ENCODE measurements around the gene ZNF521.

The ZNF521 gene

GRCh38 chr18:25164211-25164847 is 187.6 kb downstream of the ZNF521 start:
- no peak for FAIRE-seq

GRCh38 chr18:25153426-25153825 is 198.5 kb downstream of the ZNF521 start:
- FAIRE-seq, result no peak

GRCh38 chr18:25147877-25148488 is 204.0 kb downstream of the ZNF521 start:
- no peak for FAIRE-seq

GRCh38 chr18:25146512-25146910 is 205.5 kb downstream of the ZNF521 start:
- no peak for FAIRE-seq

GRCh38 chr18:25145731-25146511 is 206.0 kb downstream of the ZNF521 start:
- no peak for FAIRE-seq

GRCh38 chr18:25144820-25145219 is 207.1 kb downstream of the ZNF521 start:
- no peak for FAIRE-seq

- no peak for FAIRE-seq
Observed at GRCh38 chr18:25141886-25142285, 210.1 kb downstream of the ZNF521 start.

GRCh38 chr18:25141399-25141798 is 210.6 kb downstream of the ZNF521 start:
- FAIRE-seq, result no peak

GRCh38 chr18:25140962-25141308 is 211.0 kb downstream of the ZNF521 start:
- no peak for FAIRE-seq

- no peak for FAIRE-seq
Observed at GRCh38 chr18:25140124-25140961, 211.6 kb downstream of the ZNF521 start.

- no peak for FAIRE-seq
Observed at GRCh38 chr18:25137197-25137472, 214.8 kb downstream of the ZNF521 start.

GRCh38 chr18:25136416-25137196 is 215.4 kb downstream of the ZNF521 start:
- FAIRE-seq, result no peak

- FAIRE-seq, result no peak
Observed at GRCh38 chr18:25134861-25135260, 217.1 kb downstream of the ZNF521 start.

- FAIRE-seq, result no peak
Observed at GRCh38 chr18:25133879-25134278, 218.1 kb downstream of the ZNF521 start.

GRCh38 chr18:25132786-25133496 is 219.0 kb downstream of the ZNF521 start:
- FAIRE-seq, result no peak

- no peak for FAIRE-seq
Observed at GRCh38 chr18:25126751-25127150, 225.2 kb downstream of the ZNF521 start.

- no peak for FAIRE-seq
Observed at GRCh38 chr18:25125680-25126079, 226.3 kb downstream of the ZNF521 start.

- FAIRE-seq, result no peak
Observed at GRCh38 chr18:25123438-25124232, 228.3 kb downstream of the ZNF521 start.

GRCh38 chr18:25121442-25121841 is 230.5 kb downstream of the ZNF521 start:
- FAIRE-seq, result no peak

- no peak for FAIRE-seq
Observed at GRCh38 chr18:25113566-25113965, 238.4 kb downstream of the ZNF521 start.

- no peak for FAIRE-seq
Observed at GRCh38 chr18:25112821-25113434, 239.0 kb downstream of the ZNF521 start.
